Ectodermal cell (in vitro differentiated cells): ENCODE data around the gene PRICKLE4.

Source experiments
- H3K27ac ChIP-seq: 2 replicates; pipeline ENCODE4 v1.7.0; 2013; ENCODE audit warnings: mild to moderate bottlenecking, low read depth, low read length; ENCODE audit not compliant: insufficient read depth, poor library complexity, severe bottlenecking
- H3K27me3 ChIP-seq: 2 replicates; pipeline ENCODE4 v1.7.0; 2013; ENCODE audit warnings: mild to moderate bottlenecking, low read length; ENCODE audit not compliant: insufficient read depth, control insufficient read depth, poor library complexity, severe bottlenecking
- H3K36me3 ChIP-seq: one replicate; pipeline ENCODE4 v1.7.0; 2013; ENCODE audit warnings: low read length; ENCODE audit not compliant: control insufficient read depth, insufficient read depth
- H3K4me1 ChIP-seq: one replicate; pipeline ENCODE4 v1.7.0; 2013; ENCODE audit warnings: low read length; ENCODE audit not compliant: control insufficient read depth, insufficient read depth
- H3K4me3 ChIP-seq: 2 replicates; pipeline ENCODE4 v1.7.0; 2013; ENCODE audit warnings: low read depth, low read length, control low read depth; ENCODE audit not compliant: insufficient read depth
- H3K9me3 ChIP-seq: 2 replicates; pipeline ENCODE4 v1.7.0; 2013; ENCODE audit warnings: mild to moderate bottlenecking, low read length, moderate library complexity; ENCODE audit not compliant: control insufficient read depth
- WGBS, 2 experiments: methylation state at CpG; one replicate each; pipeline ENCODE4 v1.1.7; 2013; ENCODE audit warnings: missing lambda C conversion rate in 2 of 2; 5-methylcytosine and 5-hydroxymethylcytosine counted together

Gene PRICKLE4

GRCh38 chr6:41822021-41822420 lies 41.4 kb downstream of the PRICKLE4 start:
- WGBS, 2 experiments: 97% methylated on average over 1 of the region's 1 CpG
- Histone ChIP-seq H3K27ac (no peak overlapping the region), H3K4me3 (no peak overlapping the region)

GRCh38 chr6:41823178-41823577 lies 42.6 kb downstream of the PRICKLE4 start:
- H3K4me1 ChIP-seq: no peaks in the 10 kb centered on the region
- 96 to 98% methylated on average over 1 of the region's 1 CpG for WGBS, 2 experiments
- H3K27me3 ChIP-seq: no peaks in the 10 kb centered on the region
- no peaks in the 10 kb centered on the region for H3K9me3 ChIP-seq
- H3K4me3 ChIP-seq: no peak overlapping the region
- H3K27ac ChIP-seq: no peak overlapping the region
- H3K36me3 ChIP-seq: no peaks in the 10 kb centered on the region

More at GRCh38 chr6:41822021-41822420, 41.4 kb downstream of the PRICKLE4 start:
- Histone ChIP-seq H3K9me3 (no peaks in the 10 kb centered on the region), H3K27me3 (no peaks in the 10 kb centered on the region), H3K36me3 (no peaks in the 10 kb centered on the region), H3K4me1 (no peaks in the 10 kb centered on the region)

- Histone ChIP-seq H3K4me1 (no peaks in the 10 kb centered on the region), H3K27ac (no peak overlapping the region), H3K36me3 (no peaks in the 10 kb centered on the region), H3K4me3 (no peak overlapping the region), H3K27me3 (no peaks in the 10 kb centered on the region), H3K9me3 (no peaks in the 10 kb centered on the region)
- 86 to 91% methylated on average over 12 to 13 of the region's 13 CpGs for WGBS, 2 experiments
Observed at GRCh38 chr6:41824571-41825569, 44.3 kb downstream of the PRICKLE4 start.

- no peaks in the 10 kb centered on the region for H3K36me3 ChIP-seq
- no peak overlapping the region for H3K27ac ChIP-seq
- no peaks in the 10 kb centered on the region for H3K4me1 ChIP-seq
- no peaks in the 10 kb centered on the region for H3K9me3 ChIP-seq
- no peak overlapping the region for H3K4me3 ChIP-seq
- 96% methylated on average over 2 of the region's 2 CpGs for WGBS, 2 experiments
- H3K27me3 ChIP-seq: no peaks in the 10 kb centered on the region
Observed at GRCh38 chr6:41826343-41827022, 45.9 kb downstream of the PRICKLE4 start.

- Histone ChIP-seq H3K27ac (no peak overlapping the region), H3K9me3 (no peaks in the 10 kb centered on the region), H3K27me3 (no peaks in the 10 kb centered on the region), H3K36me3 (no peaks in the 10 kb centered on the region), H3K4me3 (no peak overlapping the region), H3K4me1 (no peaks in the 10 kb centered on the region)
- 91 to 92% methylated on average over 3 of the region's 3 CpGs for WGBS, 2 experiments
Observed at GRCh38 chr6:41832263-41832662, 51.7 kb downstream of the PRICKLE4 start.

- Histone ChIP-seq H3K27ac (no peak overlapping the region), H3K4me1 (no peaks in the 10 kb centered on the region), H3K27me3 (no peaks in the 10 kb centered on the region), H3K4me3 (no peak overlapping the region), H3K9me3 (no peaks in the 10 kb centered on the region), H3K36me3 (no peaks in the 10 kb centered on the region)
- WGBS, 2 experiments: 98% methylated on average over 4 to 5 of the region's 5 CpGs
Observed at GRCh38 chr6:41836022-41836659, 55.6 kb downstream of the PRICKLE4 start.

- no peaks in the 10 kb centered on the region for H3K36me3 ChIP-seq
- H3K9me3 ChIP-seq: no peaks in the 10 kb centered on the region
- H3K27me3 ChIP-seq: no peaks in the 10 kb centered on the region
- WGBS, 2 experiments: 89 to 95% methylated on average over 2 of the region's 2 CpGs
- no peak overlapping the region for H3K27ac ChIP-seq
- no peaks in the 10 kb centered on the region for H3K4me1 ChIP-seq
- H3K4me3 ChIP-seq: no peak overlapping the region
Observed at GRCh38 chr6:41836660-41837052, 56.1 kb downstream of the PRICKLE4 start.
